Measurements from ENCODE around the gene RBM15B. TPM values are rescaled to one million over a fixed set of nuclear protein-coding genes. Genes with fewer than 3 reads are reported as not detected.

Gene RBM15B
- total RNA-seq, 2 experiments from 2014 or later: 29.1 to 29.2 TPM

- no peak overlapping the region for H3K4me3 ChIP-seq (ENCODE audit: low read length)
- Mint-ChIP-seq H3K4me1 (ENCODE audit: low read depth) (peaks cover 40% of the 10 kb centered on the region), H3K27me3 (no peaks in the 10 kb centered on the region), H3K36me3 (ENCODE audit: low read depth) (peaks cover 89% of the 10 kb centered on the region), H3K9me3 (no peaks in the 10 kb centered on the region), H3K27ac (peak overlapping the region; percentile 77), H3K4me3 (no peak overlapping the region)
- no peaks in the 10 kb centered on the region for H3K27me3 ChIP-seq (ENCODE audit: control insufficient read depth in 1 of 2, insufficient read depth in 2 of 2, low read length in 2 of 2)
- peaks cover 0 to 6% of the 10 kb centered on the region in 2 experiments for H3K9me3 ChIP-seq (ENCODE audit: control insufficient read depth in 1 of 2, insufficient read depth in 1 of 2, low read length in 2 of 2)
- no peak for DNase-seq
- ATAC-seq (ENCODE audit: poor library complexity): no peak
- ChIA-PET POLR2A (interaction anchor here (0.8 kb wide), 1 partner anchor 103 kb away, joined by 7 read pairs; the partner anchor contains the start of gene DCAF1), CTCF (no interaction called here)
- H3K27ac ChIP-seq (ENCODE audit: low read depth in 1 of 2, low read length in 2 of 2): no peak overlapping the region
- TF ChIP-seq CTCF (IDR thresholded peaks at IDR 0.05): no peak
- peaks cover 95% of the 10 kb centered on the region for H3K36me3 ChIP-seq (ENCODE audit: insufficient read depth, low read length)
- intact Hi-C loops (cut with DNase I, micrococcal nuclease): loop anchor here in 1 of 2 experiments (10.0 kb wide), 1 partner anchor 757 kb away; the partner anchor contains the start of gene POC1A
- peaks cover 50% of the 10 kb centered on the region for H3K4me1 ChIP-seq (ENCODE audit: insufficient read depth, low read length)
These were observed 6.3 kb downstream of the RBM15B start for GRCh38 chr3:51397392-51397791.

- peaks cover 92% of the 10 kb centered on the region for H3K36me3 ChIP-seq (ENCODE audit: insufficient read depth, low read length)
- TF ChIP-seq CTCF (IDR thresholded peaks at IDR 0.05): no peak
- Mint-ChIP-seq H3K27ac (peak overlapping the region; percentile 74), H3K36me3 (ENCODE audit: low read depth) (peaks cover 89% of the 10 kb centered on the region), H3K4me1 (ENCODE audit: low read depth) (peaks cover 37% of the 10 kb centered on the region), H3K27me3 (no peaks in the 10 kb centered on the region), H3K9me3 (no peaks in the 10 kb centered on the region), H3K4me3 (no peak overlapping the region)
- ATAC-seq (ENCODE audit: poor library complexity) (no peak), DNase-seq (no peak)
- ChIA-PET CTCF (interaction anchor here (1.5 kb wide), 1 partner anchor 10 kb away, joined by 4 read pairs; no protein-coding TSS in a partner anchor), POLR2A (interaction anchor here (1.4 kb wide), 1 partner anchor 9 kb away, joined by 3 read pairs; no protein-coding TSS in a partner anchor)
- no peaks in the 10 kb centered on the region for H3K9me3 ChIP-seq (ENCODE audit: control insufficient read depth in 1 of 2, insufficient read depth in 1 of 2, low read length in 2 of 2)
- H3K27ac ChIP-seq (ENCODE audit: low read depth in 1 of 2, low read length in 2 of 2): no peak overlapping the region
- H3K4me1 ChIP-seq (ENCODE audit: insufficient read depth, low read length): peaks cover 40% of the 10 kb centered on the region
- H3K4me3 ChIP-seq (ENCODE audit: low read length): no peak overlapping the region
- intact Hi-C loops (cut with DNase I, micrococcal nuclease): loop anchor here in 1 of 2 experiments (10.0 kb wide), 1 partner anchor 756 kb away; the partner anchor contains the start of gene POC1A
- no peaks in the 10 kb centered on the region for H3K27me3 ChIP-seq (ENCODE audit: control insufficient read depth in 1 of 2, insufficient read depth in 2 of 2, low read length in 2 of 2)
These were observed 7.7 kb downstream of the RBM15B start for GRCh38 chr3:51398595-51399310.

- DNase-seq (no peak), ATAC-seq (ENCODE audit: poor library complexity) (no peak)
- intact Hi-C loops (cut with DNase I, micrococcal nuclease): no loop called here
- peaks cover 26% of the 10 kb centered on the region for H3K4me1 ChIP-seq (ENCODE audit: insufficient read depth, low read length)
- H3K4me3 ChIP-seq (ENCODE audit: low read length): no peak overlapping the region
- Mint-ChIP-seq H3K4me1 (ENCODE audit: low read depth) (peaks cover 35% of the 10 kb centered on the region), H3K36me3 (ENCODE audit: low read depth) (peaks cover 86% of the 10 kb centered on the region), H3K27me3 (no peaks in the 10 kb centered on the region), H3K9me3 (no peaks in the 10 kb centered on the region), H3K27ac (peak overlapping the region; percentile 74), H3K4me3 (no peak overlapping the region)
- ChIA-PET POLR2A (interaction anchor here (1.2 kb wide), 1 partner anchor 15 kb away, joined by 3 read pairs; the partner anchor contains the start of gene MANF), CTCF (no interaction called here)
- H3K9me3 ChIP-seq (ENCODE audit: control insufficient read depth in 1 of 2, insufficient read depth in 1 of 2, low read length in 2 of 2): no peaks in the 10 kb centered on the region
- H3K27me3 ChIP-seq (ENCODE audit: control insufficient read depth in 1 of 2, insufficient read depth in 2 of 2, low read length in 2 of 2): no peaks in the 10 kb centered on the region
- peaks cover 87% of the 10 kb centered on the region for H3K36me3 ChIP-seq (ENCODE audit: insufficient read depth, low read length)
- no peak overlapping the region for H3K27ac ChIP-seq (ENCODE audit: low read depth in 1 of 2, low read length in 2 of 2)
- TF ChIP-seq CTCF (IDR thresholded peaks at IDR 0.05): no peak
These were observed 9.1 kb downstream of the RBM15B start for GRCh38 chr3:51400166-51400565.

Measured in CD4-positive, alpha-beta T cell (primary cell).